HG03280 (cell line): ENCODE data around the gene PBX3.

Experiments
- ATAC-seq: cut with Tn5 transposase; IDR thresholded peaks from one replicate; pipeline ENCODE4 v1.9.1; 2021; ENCODE audit warnings: mild to moderate bottlenecking, moderate library complexity; ENCODE audit not compliant: unreplicated experiment

The PBX3 gene

DNA sequence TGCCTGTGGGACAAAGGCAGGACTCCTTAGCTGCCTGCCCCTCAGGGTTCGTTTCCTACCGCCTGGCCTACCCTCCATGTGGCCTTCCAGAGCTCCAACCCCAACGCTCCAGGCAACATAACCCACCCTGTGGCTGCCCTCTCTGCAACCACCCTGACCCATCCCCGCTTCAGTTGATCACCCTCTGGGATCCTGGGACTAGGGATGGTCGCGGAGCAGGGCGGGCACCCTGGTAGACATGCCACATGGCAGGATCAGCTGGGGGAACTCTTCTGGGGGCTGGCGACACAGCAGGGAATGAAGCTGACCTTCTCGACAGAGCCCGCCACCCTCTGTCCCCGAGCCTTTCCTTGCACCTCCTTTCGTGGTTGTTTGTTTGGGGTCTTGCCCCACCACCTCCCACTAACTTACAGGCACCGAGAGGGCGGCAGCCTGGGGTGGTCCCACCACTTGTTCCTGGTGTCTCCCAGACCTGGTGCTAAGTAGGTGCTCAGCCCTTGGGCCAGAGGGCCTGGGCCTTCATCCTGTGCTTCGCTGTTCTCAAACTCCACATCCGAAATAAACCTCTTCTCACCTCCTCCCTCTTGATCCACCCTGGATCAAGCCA lies 243.1 kb downstream of the PBX3 start:
- ATAC-seq = no peak

DNA sequence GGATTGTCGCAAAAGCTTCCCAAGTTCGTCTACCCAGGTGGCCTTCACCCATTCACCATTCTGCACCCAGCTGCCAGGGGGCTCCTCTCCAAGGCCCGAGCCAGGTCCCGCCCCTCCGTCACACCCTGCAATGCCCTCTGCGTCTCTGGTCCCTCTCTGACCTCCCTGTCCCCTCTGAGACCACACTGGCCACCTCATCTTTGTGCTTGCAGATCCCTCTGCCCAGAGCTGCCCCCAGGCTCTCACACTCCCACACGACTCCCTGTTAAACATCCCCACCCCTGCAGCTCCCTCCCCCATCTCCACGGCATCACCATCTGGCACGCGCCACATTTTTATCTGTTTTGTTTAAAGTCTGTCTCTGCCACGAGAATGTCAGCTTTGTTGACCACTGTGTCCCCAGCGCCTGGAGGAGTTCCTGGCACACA lies 243.6 kb downstream of the PBX3 start:
- no peak for ATAC-seq

DNA sequence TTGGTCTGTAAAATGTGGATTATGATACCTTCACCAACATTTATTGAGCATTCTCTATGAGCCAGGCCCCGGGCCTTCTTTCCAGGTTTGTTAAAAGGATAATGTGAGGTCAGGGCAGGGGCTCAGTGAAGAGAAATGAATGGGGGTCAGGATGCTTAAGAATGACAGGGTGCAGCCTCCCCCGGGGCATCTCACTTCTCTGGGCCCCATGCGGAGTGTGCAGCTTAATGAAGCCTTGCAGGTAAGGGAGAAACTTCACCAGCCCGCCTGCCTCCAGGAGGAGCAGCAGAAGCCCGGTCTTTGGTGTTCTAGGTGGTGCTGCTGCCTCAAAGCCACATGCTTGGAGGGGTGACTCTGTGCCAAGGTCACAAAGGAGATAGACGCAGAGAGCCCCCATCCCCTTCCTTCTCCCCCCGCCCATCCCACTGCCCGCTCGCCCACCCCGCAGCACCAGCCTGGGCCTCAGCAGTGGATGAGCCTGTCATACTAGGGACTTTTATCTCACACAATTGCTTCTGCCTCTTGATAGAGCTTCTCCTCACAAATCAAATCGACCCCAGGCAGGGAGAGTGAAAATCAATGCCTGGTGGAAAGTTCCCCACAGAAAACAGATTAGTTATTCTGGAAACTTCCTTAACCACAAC lies 244.8 kb downstream of the PBX3 start:
- no peak for ATAC-seq

DNA sequence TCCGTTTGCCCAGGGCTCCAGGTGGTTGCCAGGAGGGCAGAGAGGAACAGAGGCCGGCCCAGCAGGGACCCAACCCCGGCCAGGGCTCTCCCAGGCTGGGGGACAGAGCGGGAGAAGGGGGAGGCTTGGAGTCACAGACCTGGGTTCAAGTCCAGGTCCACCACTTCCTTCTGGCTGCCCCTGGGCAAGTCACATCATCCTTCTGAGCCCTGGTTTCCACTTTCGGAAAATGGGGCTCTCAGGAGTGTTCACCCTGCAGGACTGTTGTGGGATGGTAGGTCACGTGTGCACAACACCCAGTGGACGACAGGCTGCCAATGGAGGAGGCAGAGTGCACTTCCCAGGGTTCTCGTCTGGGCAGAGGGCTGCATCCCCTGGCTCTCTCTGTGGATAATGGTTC lies 245.4 kb downstream of the PBX3 start:
- ATAC-seq = no peak

DNA sequence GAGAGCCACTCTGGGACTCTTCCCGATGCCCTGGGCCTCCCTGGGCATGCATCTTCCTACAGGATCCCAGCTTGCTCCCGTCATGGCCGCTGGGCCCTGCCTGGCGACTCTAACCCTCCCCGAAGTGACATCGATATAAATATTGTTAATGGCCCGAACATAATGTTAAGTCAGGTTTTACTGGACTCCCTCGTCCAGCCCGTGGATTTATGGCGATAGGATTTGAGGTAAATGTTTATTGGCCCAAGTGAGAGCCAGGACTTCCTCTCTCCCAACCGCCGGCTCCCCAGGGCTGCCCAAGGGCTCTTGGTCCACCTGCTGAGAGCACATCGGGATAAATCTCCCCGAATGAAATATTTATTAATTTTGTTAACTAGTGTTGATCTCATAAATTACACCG lies 246.3 kb downstream of the PBX3 start:
- ATAC-seq = no peak

DNA sequence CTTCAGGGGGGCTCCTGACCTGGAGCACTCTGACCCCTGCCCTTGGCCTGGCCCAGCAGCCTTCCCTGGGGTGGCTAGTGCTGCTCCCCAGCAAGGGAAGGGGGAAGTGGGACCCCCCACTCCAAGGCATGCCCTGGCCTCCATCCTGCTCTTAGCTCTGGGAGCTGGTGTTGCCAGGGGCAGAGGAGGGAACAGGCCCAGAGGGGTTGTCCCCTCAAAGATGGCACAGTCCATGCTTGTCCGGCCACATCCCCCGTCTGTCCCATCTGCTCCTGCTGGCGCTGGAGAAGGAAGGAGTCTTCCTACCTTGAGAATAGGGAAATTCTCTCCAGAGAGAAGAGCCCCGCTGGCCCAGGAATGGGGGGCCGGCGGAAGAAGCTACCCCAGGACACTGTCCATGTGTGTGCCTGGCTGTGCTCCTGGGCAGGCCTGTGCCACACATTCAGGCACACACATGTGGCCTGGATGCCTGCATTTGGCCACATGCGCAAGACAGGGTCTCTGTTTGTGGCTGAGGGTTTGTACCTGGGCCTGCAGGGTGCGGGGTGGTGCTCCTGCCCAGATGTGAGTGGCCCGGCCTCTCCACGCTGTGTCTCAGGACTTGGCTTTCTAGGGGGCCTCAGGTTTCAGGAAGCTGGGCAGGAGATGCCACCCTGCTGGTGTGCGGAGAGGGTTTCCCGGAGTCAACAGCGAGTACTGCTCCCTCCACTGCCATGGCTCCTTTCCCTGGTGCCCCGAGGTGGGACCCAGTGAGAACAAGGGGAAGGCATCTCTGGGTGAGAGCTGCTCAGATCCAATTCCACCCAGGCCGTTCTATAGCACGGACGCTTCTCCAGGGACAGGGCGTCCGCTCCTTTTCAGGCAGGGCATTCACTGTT lies 247.1 kb downstream of the PBX3 start:
- ATAC-seq = no peak

DNA sequence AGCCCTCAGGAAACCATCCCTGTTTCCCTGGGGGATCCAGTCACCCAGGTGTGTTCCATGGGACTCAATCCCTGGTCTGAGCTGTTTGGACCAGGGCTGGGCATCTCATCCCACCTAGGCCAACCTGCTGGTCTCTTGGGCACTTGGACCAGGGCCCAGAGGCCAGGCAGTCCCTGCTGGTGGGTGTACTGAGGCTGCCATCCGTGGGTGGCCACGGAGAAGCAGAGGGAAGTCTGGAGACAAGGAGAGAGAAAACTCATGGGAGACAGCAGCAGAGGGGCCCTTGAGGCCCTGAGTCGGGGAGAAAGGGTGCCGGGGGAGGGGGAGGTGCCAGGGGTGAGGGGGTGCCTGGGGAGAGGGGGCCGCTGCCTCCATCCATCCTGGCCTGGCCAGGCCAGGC lies 247.8 kb downstream of the PBX3 start:
- ATAC-seq = no peak

DNA sequence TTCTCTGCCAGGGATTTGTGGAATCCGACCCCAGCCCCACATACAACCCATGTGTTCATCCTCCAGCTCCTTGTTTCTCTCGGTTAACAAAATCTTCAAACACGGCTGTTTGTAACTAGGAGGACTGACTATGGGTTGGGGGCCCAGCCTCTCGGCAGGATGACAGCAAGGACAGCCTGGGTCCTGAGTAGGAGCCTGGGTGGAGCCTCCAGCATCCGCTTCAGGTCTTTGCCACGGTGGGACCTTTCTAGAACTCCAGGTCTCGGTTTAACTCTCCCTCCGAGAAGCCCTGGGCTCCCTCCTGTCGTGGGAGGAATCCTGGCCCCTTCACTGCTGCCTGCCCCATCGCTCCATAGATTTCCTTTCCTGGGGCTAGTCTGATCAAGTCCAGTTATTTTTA lies 248.5 kb downstream of the PBX3 start:
- no peak for ATAC-seq

DNA sequence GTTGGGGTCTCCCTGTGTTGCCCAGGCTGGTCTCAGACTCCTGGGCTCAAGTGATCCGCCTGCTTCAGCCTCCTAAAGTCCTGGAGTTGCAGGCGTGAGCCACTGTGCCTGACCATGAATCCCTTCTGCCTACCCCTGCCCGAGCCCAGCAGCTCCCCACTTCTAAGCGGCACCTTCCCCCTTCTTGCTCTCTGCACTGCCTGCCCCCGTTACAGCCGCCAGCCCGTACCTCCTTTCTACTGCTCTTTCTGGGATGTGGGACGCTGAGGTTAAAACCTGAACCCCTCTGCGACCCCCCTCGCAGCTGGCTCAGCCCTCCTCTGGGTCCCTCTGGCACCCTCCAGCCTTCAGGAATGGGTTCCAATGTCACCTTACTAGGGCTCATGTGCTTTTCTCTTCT lies 249.6 kb downstream of the PBX3 start:
- no peak for ATAC-seq

DNA sequence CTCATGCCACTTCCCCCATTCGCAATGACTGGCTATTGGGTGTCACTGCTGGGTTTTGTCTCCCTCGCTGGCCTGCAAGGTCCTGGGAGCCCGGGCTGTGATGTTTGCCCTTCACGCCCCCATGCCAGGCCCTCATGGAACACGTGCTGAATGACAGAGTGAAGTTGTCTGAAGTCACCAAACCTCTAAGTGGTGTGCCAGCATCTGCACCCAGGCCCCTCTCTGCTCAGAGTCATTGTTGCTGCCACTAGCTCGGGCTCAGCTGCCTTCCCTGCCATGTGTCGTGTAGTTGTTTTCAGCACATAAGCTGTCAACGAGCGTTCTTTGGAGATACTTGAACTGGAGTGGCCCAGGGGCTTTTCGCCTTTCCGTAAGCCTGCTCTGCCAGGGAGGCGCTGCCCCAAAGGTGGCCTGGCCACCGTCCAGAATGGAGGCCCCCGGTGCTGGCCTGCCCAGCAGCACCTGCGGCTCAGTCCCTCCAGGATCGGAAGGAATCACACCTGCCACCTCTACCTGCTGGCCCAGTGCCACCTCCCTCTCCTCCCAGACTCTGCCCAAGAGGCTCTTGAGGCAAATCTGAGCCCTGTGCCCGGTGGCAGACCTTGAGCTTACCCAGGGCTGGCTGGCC lies 250.1 kb downstream of the PBX3 start:
- no peak for ATAC-seq

DNA sequence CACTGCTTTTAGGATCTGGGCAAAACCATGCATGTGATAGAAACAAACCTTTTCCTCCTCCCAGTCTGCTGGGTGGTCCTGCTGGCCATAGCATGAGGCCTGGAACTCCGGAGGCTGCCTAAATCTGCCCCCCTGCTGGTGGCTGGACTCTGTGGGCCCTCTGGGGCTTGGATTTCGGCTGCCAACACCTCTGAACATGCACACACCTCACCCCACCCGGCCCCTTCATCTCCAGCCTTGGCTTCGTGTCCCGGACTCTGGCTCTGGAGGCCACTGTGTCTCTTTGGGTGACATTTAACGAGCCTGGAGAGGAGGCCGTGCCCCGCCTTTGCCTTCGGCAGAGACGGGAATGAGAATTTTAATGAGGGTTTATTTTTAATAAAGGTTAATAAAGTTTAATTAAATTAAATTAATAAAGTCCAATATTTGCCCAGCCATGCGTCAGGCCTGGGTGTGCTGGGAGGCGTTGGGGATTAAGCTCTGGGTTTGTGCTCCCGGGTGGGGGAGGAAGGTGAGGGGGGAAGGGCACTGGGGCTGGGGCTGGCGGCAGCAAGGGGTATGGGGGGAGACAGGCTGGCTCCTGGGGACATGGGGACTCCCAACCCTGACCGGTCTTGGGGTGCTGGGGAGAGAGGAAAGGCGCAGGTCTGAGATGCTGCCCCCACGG lies 251.8 kb downstream of the PBX3 start:
- ATAC-seq = no peak

DNA sequence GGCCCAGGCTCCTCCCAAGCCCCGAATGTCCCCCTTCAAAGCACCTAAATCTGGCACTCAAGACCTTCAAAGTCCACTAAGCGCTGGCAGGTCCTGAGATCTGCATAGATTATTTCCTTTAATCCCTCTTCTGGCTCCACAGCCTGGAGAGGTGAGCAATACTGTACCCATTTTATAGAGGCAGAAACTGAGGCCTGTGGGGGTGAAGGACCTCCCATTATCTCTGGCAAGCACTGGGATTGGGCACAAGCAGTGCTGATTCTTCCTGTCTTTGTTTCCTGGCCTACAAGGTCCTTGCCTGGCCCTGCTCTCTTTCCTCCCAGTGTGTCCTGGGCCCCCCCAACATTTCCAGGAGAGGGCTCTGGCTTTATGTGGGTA lies 252.3 kb downstream of the PBX3 start:
- no peak for ATAC-seq

DNA sequence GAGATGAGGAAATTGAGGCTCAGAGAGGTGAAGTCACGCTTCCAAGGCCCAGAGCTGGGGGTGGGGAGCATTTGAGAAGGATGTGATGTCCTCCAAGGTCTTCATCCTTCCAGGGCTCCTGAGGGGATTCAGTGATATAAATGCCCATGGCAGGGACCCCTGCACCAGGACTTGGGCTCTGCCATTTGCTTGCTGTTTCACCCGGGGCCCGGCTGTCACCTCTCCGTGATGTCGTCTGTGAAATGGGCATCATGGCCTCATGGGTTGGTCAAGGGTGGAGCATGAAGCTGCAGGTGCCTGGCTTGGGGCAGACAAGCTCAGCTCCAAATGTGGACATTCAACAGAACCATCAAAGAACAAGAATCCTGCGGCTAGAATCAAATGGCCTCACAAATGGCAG lies 253.1 kb downstream of the PBX3 start:
- no peak for ATAC-seq

DNA sequence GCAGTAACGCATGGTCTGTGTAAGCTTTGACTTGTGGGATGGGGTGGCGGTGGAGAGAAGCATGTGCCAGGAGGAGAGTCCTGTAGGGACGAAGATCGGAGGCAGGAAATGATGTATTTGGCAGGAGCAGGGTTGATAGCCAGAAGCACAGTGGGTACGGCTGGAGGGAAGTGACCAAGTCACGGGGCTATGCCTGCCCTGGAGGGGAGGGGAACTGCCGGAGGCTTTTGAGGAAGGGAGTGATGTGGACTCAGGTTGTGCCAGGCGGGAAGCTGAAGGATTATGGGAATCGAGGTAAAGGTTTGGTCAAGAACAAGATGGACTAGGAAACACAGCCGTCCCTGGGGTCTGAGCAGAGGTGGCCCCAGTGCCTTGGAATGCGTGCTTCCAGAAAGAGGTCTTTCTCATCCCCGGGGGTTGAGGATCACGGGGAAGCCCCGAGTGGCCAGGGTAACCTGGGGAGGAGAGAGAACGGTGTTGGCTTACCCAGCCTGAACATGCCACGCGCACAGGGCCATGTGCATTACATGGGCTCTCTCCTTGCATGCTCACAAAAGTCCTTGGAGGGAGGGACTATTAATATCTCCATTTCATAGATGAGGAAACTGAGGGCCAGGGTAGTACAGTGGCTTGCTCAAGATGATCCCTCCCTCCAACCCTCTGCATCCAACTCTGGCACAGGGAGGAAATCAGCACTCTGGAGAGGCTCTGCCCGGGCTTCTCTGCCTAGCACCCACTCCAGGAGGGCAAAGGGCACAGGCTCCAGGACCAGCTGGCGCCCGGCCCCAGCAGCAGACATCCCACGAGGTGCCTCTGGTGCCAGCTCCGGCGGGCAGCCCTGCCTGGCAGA lies 253.8 kb downstream of the PBX3 start:
- no peak for ATAC-seq

DNA sequence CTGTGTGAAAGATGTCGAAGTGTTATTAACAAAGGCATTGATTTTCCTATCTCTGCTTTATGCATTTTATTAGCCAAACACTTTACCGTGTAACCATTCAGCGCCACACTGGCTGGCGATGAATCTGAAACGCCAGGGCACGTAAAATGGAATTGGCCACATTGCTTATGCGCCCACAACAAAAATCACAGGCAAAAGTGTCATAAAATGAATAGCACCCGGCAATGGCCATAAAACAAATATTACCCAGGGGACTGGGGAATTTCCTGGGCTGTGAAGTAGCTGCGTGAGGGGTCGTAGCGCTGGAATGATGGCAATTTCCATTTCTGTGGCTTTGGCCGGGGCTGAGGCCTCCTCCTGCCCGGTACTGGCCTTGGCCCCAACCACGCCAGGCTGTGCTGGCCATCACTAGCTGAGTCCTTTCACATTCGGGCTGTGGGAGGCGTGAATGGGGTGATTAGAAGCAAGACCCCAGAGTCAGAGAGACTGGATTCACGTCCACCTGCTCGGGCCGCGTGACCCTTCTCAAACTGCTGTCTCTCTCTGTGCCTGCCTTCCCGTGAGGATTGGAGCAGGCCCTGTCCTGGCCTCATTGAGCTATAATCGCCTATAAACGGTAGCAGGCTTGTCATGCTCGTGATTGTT lies 254.5 kb downstream of the PBX3 start:
- no peak for ATAC-seq

DNA sequence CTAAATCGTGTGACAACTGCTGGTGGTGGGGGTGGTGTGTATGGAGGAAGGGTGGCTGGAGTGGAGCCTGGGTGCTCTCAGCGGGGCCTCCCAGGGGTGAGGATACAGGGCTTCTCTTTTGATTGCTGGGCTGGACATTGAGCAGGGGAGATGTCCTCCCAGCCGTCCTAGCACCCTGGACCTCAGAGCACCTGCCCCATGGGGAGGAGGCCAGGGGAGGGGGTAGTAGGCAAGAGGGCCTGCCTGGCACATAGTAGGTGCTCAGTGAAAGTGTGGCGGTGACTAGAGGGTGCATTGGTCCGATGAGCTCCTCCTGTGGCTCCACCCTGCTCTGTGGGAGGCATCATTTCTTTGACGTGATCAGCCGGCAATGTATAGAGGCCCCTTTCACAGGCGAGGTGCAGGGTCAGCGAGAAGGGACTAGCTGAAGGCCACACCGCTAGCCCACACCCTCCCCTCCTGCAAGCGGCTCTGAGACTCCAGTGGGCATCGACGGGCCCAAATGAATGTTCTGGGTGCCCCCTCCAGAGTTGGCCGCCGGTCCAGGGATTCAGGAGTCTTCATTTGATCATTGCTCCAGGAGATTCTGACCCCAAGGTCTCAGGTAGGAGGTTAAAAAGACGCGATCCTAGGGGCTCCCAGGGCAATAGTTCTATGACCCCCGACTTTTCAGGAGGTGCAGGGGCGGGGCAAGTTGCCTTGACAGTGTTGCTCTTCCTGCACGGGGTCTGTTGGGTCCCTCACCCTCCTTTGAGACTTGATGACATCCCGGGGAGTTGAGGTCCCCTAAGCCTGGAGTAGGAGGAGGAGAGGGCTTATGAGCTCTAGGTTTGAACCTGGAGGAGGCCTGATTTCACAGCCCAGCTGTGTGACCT lies 255.5 kb downstream of the PBX3 start:
- no peak for ATAC-seq

DNA sequence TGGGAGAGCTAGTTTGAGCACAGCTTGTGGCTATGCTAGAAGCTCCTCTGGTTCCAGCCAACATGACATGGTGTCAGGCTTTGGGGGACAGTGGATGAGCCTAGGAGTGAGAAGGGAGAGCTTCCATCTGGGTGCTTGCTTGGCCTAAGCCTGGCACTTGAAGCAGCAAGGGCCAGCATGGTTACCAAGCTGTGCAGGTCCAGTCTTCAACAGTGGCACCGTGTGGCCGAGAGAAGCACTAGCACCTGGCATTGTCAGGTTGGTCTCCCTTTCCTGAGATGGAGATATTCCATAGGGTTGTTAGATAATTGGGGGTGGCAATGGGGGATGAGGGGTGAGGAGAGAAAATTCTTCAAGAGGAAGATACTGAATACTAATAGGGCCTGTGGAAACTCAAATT lies 261.9 kb downstream of the PBX3 start:
- ATAC-seq = no peak

DNA sequence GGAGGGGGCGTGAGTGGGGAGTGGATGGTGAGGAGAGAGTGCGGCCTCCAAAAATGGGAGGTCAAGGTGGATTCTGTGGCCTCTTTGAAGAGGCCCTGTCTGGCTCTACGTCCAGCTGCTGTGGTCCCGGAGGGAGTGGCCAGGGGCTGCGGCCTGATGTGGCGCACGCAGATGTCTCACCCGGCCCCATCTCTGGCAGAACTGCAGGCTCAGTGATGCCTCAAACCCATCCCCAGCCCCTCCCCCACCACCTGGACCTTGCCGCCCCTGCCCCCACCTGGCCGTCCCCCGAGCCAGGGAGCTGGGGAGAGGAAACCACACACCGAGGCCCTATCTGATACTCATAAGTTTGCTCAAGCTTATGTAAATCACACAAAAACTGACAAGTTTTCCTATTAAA lies 267.6 kb downstream of the PBX3 start:
- ATAC-seq = no peak

DNA sequence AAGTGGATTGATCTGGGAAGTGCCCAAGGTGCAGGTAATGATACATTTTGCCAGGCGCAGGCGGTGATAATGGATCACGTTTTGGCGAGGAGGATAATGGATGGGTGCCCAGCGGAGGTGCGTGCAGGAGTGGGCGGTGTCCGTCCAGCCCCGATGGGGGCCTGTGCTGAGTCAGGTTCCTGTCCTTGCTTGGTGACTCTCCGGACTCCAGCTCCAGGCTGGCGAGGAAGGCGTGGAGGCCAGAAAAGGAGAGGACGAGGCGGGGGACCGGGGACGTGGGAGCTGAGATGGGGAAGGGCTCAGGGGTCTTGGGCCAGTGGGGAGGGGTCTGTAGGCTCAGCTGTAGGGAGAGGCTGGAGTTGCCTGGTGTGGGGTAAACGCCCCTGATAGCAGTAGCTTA lies 268.3 kb downstream of the PBX3 start:
- no peak for ATAC-seq
